Activated CD4-positive, alpha-beta T cell treated with anti-CD3 and anti-CD28 coated beads, Interleukin-2, Interleukin-4, amounts not matched to agents 100 ng/mL and 50 ng/mL, durations not matched to agents 16 hours and 8 hours (primary cell): ENCODE data around the gene SH3BGRL3.
A peak's percentile ranks its signal among the peaks of the same experiment; 100 is the strongest.
"Not testable (repeated sequence)": the region's sequence is repeated elsewhere in the genome, so short reads cannot be mapped to it uniquely, and the experiment has no call there.

ENCODE experiments used
- DNase-seq: peaks from one replicate; pipeline ENCODE4 v3.0.0-alpha.2; 2020; ENCODE audit warnings: low spot score

SH3BGRL3 gene

DNA sequence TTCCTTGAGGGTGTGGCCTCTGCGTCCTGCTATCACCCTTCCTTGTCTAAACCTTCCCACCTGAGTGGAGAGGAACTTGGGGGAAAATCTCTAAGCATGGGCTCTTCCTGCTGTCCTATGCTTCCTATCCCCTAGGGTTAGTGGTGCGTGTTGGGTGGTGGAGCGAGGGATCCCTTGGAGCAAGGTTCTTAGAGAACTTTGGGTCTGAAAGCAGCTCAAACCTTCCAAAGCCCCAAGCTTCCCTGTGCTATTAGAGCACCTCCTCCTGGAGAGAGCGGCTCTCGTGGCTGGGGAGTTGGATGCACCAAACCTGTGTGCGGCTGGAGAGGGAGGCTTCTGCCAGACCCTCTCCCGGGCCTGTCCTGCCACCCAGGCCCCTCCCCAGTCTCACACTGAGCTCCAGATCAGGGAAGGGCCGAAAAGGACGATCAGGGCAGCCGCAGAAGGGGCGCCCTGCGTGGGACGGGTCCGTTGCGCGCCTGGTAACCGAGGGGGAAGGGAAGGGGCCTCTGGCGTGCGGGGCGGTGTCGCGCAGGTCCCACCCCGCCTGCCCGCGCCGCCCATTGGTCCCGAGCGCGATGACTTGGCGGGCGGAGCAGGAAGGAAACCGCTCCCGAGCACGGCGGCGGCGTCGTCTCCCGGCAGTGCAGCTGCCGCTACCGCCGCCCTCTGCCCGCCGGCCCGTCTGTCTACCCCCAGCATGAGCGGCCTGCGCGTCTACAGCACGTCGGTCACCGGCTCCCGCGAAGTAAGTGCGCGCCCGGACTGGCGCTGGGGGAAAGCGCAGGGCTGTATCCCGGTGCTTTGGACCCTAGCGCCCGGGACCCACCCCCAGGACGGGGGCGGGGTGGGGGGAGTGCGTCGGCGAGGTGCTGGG is at the start of gene SH3BGRL3:
TSS of gene SH3BGRL3 (plus strand) at position 631 of the 877 bp plus-strand sequence. CDS start at position 701, 70 bp downstream.
- peak; percentile 85 for DNase-seq

DNA sequence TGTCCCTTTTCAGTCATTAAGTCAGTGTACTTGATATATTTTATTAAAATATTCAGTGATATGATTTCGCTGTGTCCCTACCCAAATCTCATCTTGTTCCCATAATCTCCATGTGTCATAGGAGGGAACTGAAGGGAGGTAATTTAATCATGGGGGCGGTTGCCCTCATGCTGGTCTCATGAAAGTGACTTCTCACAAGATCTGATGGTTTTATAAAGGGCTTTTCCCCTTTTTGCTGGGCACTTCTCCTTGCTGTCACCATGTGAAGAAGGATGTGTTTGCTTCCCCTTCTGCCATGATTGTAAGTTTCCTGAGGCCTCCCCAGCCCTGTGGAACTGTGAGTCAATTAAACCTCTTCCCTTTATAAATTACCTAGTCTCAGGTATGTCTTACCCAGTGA is 49.2 kb upstream of the SH3BGRL3 start:
- DNase-seq = not testable (repeated sequence)

DNA sequence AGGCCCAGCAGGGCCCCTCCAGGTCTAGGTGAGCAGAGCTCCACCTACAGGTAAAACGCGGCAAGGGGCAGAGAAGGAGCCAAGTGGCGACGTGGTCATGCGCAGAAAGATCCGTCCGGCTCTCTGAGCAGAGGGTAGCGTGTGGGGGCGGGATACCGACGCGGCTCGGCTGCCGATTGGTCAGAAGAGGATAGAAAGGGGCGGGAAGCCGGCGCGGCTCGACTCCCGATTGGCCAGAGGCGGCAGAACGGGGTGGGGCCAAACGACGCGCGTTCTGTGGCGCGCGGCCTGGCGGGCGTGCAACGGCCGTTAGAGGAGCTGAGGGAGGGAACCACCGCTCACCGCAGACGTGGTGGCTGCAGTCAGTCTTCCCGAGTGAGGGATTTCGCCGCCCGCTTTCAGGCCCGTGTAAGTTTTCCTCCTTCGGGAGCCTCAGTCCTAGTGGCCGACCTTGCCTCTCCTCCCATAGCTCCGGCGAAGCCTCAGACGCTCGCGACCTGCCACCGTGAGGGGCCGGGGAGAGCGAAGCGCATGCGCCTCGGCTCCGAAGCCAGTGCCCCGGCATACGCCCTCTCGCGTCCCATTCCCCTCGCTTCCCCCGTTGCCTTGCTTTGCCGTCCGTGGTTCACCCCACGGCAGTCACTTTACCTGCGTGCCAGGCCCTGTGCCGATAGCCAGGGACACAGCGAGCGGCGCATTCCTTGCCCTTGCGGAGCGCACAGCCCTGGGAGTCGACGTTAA is 45.8 kb upstream of the SH3BGRL3 start, which contains the start of gene CEP85:
TSS of gene CEP85 (plus strand) at position 298 of the 741 bp plus-strand sequence. CDS start 5,584 bp downstream, outside the sequence.
- peak; percentile 99 for DNase-seq

DNA sequence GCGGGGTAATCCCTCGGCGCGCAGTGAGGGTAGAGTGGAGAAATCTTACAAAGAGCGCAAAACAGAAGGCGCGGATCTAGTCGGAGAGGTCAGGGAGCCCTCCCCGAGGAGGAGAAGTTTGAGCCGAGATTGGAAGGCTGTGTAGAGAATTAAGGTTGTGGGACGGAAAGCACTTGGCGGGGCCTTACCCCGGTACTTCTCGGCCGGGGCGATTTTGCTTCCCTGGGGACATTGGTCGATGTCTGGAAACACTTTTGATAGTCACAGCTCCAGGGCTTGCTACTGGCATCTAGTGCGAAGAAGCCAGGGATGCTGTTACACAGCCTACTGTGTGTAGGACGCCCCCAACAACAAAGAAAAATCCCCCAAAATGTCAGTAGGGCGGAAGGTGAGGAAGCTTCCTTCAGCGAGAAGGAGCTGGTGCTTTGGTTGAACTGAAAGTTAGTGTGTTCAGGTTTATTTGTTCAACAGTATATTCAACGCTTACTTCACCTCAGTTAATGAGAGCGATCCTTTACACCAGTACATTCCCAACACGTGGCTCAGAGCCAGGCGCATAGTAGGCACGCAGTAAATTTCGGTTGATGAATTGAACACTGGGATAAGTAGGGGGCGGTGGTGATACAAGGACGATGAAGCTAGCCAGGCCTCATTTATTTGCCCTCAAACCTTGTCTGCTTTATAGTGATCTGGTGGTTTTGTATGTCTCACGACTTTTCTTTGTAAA is 45.1 kb upstream of the SH3BGRL3 start:
- peak; percentile 30 for DNase-seq

DNA sequence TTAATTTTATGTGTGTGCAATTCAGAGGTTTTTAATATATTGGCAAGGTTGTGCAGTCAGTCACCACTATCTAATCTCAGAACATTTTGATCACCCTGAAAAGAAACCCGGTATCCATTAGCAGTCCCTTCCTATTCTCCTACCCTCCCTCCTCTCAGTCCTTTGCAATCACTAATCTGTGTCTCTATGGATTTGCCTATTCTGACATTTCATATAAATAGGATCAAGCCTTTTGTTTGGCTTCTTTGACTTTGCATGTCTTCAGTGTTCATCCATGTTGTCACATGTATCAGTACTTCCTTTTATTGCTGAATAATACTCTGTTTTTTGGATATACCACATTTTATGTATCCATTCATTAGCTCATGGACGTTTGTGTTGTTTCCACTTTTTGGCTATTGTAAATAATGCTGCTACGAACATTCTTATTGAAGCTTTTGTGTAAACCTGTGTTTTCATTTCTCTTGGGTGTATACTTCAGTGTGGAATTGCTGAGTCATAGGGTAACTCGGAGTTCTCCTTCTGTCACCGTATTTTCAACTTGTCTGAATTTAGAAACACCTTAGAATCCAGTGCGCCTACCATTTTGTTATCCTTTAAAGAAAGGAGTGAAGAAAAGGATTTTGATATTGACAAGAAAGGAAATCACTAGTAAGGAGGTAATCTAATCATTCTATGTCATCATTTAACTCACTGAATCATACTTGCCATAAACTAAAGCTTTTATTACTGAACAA is 42.5 kb upstream of the SH3BGRL3 start:
- peak; percentile 28 for DNase-seq

DNA sequence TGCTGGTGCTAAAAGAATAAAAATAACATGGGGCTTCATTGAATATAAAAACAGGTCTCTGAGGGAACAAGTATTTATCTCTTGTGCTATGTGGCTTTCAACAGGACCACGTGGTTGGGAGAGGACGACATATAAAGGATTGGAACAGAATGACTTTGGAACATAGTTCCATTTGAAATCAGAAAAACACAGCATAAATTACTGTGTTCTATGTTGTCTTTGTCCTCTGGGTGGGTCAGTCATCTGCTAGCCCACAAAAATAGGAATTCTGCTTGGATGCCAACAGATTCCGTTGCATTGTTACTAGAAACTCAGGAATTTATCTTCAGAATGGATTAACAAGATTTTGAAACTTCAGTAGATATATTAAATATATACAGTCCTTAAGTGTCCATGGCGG is 40.0 kb upstream of the SH3BGRL3 start:
- DNase-seq = no peak

DNA sequence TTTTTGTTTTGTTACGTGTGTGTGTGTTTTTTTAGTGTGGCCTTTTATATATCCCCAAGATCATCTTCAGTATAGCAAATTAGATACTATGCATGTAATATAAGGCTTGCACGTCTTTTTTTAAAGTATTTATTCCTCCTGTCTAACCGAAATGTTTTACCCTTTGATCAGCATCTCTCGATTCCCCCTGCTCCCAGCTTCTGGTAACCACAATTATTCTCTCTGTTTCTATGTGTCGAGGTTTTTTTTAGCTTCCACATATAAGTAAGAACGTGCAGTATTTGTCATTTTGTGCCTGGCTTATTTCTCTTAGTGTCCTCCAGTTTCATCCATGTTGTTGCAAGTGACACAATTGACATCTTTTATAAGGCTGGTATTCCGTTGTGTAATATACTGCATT is 27.2 kb upstream of the SH3BGRL3 start:
- DNase-seq = no peak

DNA sequence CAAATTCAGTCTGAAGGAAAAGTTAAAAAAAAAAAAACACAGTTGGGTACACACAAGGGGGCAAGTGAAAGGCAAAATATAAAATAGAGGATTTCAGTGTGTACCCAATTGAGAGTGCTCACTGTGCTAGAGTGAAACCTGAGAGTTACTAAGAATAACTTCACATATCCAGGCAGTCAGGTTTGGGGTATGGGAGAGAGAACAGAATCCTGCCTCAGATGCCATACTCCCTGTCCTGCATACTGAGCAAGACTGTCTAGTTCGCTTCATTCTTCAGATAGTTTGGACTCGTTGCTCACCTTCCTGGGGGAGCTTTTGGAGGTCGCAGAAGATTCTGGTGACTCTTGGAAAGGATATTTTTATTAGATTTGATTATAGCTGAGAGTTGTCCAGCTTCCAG is 25.5 kb upstream of the SH3BGRL3 start:
- DNase-seq = no peak

DNA sequence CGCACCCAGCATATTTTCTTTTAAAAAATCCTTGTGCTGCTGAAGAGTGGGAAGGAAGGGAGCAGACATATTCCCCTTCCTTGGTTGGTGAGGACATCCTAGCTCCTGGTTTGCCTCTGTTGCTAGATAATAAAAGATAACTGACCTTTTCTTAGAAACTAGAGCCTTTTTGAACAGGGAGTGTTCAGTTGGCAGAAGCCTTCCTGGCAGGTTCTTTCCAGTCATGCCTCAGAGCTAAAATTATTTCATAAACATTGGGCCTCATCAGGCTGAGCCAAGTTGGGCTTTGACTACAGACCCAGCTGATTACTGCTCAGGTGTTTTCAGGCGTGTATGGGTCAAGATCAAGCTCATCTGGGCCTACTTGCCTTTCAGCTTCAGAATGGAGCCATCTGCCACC is 22.7 kb upstream of the SH3BGRL3 start:
- DNase-seq = no peak

DNA sequence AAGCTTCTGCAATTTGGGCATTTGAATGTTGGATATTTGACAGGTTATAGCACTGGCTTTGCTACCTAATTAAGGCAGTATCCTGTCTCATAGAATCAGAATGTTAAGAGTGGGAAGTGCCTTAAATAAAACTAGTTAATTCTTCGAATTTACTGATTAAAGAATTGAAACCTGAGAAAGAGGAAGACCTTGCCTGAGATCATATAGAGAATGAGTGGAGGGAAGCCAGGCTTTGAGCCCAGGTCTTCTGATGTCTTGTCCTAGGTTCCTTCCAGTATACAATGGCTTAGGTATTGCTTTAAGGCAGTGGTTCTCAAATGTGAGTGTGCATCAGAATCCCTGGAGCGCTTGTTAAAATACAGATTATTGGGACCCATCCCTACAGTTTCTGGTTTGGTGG is 20.9 kb upstream of the SH3BGRL3 start:
- DNase-seq = no peak

DNA sequence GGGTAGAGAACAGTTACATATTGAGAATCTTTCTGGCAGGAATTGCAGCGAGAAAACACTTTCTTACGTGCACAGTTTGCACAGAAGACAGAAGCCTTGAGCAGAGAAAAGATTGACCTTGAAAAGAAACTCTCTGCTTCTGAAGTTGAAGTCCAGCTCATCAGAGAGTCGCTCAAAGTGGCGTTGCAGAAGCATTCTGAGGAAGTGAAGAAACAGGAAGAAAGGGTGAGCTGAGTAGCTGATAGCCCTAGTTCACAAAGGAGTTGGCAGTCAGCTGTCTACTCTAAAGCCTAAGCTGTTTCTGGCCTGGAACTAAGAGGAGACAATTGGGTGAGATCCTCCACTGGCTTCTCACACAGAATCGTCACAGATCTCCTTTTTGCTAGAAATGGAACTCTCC is 20.3 kb upstream of the SH3BGRL3 start:
- DNase-seq = no peak

DNA sequence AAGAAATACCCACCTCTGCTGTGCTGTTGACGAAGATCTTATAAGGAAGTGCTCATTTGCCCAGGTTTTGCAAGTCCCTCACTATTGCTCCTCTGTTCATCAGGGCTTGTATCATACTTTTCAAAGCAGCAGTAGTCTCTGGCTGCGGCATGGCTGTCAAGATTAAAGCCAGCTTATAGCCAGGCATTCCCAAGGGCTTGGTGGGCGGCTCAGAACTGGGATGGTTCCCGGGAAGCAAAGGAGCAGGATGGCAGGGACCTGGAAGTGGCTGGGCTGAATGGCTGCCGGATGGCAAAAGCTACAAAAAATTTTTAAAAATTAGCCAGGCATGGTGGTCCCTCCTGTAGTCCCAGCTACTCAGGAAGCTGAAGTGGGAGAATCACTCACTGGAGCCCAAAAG is 16.7 kb upstream of the SH3BGRL3 start:
- DNase-seq = no peak

DNA sequence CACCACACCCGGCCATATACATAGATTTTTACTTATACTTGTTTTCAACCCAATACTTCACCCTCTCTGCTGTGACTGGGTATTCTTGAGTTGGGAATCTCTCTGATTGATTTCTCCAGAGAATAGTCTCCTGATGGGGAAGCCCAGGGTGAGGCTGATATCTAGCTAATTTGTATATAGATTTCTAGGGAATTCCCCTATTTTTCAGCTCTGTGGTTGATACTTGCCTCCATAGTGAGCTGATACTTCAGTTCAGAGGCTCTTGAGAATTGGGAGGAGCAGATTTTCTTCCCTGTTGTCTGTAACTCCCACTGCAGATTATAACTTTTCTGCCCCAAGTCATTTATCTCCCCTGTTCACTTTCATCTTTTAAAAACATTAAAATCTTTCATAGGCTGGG is 14.5 kb upstream of the SH3BGRL3 start:
- no peak for DNase-seq

DNA sequence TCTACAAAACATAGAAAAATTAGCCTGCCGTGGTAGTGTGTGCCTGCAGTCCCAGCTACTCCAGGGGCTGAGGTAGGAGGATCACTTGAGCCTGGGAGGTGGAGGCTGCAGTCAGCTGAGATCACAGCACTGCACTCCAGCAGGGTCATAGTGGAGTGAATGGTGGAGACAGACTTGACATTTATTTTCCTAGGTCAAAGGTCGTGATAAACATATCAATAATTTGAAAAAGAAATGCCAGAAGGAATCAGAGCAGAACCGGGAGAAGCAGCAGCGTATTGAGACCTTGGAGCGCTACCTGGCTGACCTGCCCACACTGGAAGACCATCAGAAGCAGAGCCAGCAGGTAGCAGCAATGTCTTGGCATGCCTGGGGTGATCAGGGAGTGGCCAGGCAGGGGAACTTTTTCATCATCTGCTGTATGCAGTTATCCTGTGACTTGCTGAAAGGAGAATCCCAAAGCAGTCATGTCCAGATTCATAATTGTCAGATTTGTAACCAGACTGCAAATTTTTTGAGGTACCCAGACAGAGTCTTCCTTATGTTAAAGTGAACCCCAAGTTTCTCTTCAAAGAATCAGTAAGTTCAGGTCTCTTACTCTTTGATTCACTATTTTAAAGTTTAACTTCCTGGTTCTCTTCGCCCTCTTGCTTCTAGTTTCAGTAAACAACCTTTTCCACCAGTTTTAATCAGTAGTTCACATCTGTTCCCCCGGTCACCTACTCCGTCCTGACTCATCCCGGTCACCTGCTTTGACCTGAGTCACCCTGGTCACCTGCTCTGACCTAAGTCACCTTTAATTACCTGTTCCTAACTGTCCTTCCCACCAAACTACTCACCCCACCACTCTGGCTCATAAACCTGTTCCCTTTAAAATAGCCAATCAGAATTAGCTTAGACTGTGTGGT is 11.3 kb upstream of the SH3BGRL3 start:
- DNase-seq = no peak

DNA sequence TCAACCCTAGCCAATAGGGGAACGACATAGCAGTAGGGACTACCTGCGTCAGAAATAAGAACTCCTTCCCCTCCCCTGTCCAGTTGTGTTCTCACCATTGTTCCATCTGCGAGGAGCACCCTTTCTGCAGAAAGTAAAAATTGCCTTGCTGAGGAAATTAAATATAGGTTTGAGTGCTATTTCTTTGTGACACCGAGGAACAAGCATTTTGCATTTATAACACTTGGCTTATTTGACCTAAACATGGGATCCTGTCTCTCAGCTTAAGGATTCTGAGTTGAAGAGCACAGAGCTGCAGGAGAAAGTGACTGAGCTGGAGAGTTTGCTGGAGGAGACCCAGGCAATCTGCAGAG is 10.7 kb upstream of the SH3BGRL3 start:
- DNase-seq = no peak

DNA sequence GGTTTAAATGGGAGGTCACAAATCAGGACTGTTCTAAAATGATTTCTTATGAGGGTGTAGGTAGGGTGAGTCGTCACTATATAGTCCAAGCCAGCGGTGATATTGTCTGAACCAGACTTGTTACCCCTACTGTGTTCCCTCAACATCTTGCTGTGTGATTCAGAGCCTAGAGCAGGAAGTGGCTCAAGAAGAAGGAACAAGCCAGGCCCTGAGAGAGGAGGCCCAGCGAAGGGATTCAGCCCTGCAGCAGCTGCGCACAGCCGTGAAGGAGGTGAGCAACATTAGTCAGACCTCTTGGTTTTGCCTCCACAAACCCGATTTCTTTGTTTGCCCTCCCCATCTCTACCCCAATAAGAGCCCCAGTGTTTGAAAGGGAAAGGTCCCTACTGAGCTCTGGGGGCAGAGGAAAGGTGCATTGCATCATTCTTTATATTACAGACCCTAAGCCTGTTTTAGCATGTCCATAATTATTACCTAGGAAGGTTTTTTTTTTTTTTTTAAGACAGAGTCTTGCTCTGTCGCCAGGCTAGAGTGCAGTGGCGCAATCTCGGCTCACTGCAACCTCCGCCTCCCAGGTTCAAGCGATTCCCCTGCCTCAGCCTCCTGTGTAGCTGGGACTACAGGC is 5.0 kb upstream of the SH3BGRL3 start:
- DNase-seq = no peak

DNA sequence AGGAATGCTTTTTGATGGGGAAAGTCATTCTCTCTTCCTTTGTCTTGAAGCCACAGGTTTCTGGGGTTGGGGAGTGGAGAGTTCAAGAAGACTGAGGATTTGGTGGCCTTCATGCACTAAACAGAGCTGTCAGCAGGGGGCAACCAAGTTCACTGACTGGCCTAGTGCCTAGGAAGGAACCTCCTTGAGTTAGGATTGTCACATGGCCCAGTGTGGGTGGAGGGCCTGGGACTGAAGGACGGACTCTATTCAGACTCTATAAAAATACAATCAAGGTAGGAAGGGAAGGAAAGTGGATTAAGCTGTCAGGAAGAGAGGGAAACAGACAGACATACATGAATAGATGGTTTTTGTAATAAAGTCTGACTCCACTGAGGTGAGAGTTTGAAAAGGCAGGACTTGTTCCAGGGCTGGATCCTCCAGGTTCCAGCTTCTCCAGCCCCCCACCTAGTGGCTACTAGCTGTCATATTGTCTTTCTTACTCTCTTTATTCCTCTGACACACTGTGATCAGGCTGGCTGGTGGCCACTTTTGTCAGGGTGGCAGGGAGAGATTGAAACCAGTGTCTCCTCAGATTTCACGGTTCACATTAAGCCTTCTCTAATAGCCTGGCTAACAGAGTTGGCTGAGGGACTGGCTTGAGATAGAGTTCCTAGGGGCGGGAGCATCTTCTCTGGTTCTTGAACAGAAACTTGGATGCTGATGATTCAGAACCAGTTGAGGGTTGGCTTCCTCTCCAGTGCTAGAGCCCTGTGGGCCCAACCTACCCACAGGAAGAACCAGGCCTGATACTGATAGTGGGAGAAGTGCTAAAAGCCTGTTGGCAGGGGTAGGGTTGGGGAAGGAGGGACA is 4.1 kb upstream of the SH3BGRL3 start:
- peak; percentile 90 for DNase-seq

DNA sequence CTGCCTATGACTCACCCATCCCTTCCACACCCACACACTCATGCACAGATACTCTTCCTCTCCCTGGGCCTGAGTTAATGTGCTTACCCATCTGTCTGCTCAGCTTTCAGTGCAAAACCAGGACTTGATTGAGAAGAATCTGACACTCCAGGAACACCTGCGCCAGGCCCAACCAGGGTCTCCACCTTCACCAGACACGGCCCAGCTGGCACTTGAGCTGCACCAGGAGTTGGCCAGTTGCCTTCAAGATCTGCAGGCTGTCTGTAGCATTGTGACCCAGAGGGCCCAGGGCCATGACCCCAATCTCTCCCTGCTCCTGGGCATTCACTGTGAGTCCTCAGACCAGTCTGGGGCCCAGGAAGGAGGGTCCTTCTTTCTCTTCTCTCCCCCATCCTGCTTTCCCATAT is 3.5 kb upstream of the SH3BGRL3 start:
- no peak for DNase-seq

DNA sequence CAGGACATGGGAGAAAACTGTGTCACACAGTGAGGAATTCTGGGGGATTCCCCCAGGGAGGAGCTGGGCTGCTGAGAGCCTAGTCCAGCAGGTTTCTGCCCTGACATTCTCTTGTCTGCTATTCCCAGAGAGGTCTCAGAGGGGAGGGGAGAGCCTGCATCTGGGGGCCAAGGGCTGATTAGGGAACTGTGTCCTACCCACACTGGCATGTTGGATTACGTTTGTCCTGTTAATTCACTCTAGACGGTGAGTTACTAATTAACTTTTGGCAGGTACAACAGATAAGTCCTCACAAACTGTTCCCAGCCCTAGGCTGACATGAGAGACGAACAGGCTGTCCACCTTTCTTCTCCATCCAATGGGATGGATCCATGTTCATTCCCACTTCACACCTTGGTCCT is 2.6 kb upstream of the SH3BGRL3 start:
- no peak for DNase-seq
